Stimulated activated CD4-positive, alpha-beta T cell treated with anti-CD3 and anti-CD28 coated beads, Interleukin-1b, Interleukin-23, amount 100 ng/mL, for 24 hours (primary cell): ENCODE data around the gene HNRNPA0.

ENCODE experiments used
- DNase-seq, 4 experiments: peaks; one replicate each; pipeline ENCODE4 v3.0.0-alpha.2; 2020; ENCODE audit warnings: low read depth in 4 of 4, low spot score in 1 of 4

The HNRNPA0 gene

DNA sequence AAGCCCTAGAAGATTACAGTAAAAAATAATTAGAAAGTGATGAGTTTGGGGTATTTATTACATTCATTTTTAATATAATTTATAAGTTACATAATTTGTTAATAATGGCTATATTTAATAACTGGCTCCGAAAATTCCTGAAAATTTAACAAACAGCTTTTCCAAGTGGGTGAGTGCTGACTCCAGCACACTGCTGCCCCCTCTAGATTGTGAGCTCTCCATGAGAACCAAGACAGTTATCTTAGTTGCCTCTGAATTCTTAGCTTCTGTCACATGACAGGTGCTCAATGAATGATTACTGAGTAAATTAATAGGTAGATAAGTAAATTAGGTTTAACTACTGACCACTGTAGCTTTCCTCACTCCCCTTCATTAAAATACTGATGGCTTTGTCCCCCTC lies 26.1 kb downstream of the HNRNPA0 start:
- no peak for DNase-seq

DNA sequence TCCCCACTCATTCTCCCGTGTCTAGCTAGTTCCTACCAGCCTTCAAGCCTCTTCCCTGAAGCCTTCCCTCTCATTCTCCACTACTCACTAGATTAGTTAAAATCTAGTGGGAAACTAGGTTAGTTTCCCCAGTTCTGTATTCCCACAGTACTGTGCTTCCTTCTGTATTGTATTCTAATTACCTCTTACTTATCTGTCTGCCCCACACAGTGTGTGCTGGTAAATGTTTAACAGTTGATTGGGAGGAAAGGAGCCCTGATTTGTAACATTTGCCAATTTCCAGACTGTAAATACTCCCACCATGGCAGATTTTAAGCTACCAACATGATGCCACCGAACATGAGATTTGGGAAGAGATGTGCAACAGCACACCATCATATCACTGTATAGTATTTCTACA lies 26.5 kb downstream of the HNRNPA0 start:
- DNase-seq, result no peak

DNA sequence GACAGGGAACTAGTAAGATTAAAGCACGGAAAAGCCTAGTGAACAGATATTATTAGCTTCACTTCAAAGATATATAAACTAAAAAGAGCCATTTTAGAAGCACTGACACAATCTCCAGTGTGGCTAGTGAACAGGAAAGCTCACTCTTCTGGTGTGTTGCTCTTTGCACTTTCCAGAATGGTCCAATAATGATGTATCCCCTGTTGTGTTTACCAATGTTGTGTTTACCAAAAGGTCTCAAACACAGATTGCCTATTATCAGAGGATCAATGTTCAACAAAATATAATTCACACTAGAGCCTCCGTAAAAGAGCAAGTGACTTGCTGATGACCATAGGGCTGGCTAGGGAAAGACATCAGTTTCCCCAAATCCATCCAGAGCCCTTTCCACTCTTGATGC lies 29.9 kb downstream of the HNRNPA0 start:
- no peak for DNase-seq

DNA sequence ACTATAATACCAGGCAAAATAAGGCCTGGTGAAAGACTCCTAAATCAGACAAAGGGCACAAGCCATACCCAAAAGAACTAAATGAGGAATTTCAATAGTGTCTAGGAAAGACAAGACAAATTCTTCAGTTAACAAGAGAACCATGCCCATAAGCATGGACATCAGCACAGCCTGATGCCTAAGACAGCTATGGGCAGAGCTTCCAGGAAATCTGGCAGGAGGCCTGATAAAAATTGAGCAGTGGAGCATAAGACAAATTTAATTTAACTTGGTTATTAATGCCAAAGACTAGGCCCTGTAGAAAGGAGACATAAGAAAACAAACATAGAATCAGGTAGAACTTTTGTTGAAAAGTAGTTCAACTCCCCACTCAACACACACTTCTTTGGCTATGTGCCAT lies 35.6 kb downstream of the HNRNPA0 start:
- DNase-seq, result no peak

DNA sequence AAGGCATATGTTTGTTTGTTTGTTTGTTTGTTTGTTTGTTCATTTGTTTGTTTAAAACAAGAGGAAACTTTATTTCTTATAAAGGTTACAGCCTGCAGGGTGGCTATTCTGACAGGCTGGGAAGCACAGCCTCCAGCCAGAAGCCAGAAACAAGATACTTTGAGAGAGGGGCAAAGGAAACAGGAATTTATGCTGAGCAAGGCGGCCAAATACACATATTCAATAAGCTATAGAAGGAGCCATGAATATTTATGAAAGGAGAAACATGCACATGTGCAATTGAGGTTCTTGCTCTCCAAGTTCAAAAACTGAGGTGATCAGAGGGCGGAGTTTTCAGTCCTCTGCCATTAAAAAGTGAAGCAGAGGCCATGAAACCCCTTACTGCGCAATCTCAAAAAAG lies 37.8 kb downstream of the HNRNPA0 start:
- DNase-seq, result no peak

DNA sequence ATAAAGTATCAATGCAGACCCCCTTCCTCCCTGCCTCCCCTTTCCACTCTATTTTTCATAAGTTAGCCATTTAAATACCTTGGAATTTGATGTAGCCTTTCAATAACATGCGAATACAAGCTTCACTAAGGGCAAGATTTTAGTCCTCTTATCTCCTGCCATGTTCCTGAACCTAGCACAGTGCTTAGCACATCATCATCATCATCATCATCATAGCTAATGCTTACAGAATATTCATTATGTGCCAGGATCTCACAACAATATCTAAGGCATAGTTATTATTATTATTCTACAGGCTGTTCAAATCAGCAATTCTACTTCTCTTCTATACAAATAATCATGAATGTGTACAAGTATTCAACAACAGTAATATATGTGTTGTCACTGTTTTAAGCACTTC lies 38.7 kb downstream of the HNRNPA0 start:
- DNase-seq, result no peak

DNA sequence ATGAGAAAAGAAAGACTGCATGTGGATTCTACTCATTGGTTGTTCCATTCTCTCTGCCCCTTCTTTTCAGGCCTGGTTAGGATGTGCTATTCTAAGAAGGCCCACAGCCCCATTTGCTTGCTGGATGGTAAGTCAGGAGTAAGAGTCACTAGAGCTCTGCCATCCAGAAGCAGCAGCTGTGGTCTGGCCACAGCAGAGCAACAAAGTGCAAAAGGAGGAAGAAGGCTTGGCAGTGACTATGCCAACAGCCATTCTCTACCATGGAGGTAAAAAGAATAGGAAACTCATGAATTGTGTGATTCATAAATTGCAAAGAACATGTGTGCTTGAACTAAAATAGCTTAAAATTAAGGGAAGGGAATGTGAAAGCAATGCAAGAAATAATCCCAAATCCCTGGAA lies 39.2 kb downstream of the HNRNPA0 start:
- no peak for DNase-seq

DNA sequence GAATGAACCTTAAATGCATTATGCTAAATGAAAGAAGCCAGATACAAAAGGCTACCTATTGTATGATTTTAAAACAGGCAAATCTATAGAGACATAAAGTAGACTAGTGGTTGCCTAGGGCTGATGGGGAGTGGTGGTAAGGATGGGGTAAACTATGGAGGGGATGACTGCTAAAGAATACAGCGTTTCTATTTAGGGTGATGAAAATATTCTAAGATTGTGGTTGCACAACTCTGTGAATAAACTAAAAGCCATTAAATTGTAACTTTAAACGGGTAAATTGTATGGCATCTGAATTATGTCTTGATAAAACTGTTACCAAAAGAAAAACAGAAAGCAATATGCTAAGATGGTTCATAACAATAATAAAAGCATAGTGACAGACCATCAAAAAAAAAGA lies 39.7 kb downstream of the HNRNPA0 start:
- no peak for DNase-seq

DNA sequence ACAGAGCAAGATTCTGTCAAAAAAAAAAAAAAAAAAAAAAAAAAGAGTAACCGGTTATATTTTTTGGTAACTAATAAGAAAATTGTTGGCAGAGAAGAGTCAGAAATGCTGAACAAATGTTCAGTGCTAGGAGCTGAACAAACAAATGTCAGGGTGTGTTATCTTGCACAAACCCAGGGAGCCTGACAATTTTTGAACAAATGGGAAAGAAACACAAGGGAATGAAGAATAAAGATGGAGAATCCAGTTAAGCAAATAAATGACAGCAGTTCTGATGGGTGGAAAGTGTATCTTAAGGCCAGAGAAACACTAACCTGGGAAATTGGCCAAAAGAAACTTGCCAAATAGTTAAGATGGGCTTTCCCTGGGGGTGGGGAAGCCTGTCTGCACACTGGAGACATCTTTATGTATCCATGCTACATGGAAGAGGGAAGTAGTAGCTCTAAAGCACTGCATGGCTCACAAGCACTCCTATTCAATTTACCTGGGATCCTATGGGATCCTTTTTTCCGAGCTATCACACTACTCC lies 42.0 kb downstream of the HNRNPA0 start:
- DNase-seq, result no peak

DNA sequence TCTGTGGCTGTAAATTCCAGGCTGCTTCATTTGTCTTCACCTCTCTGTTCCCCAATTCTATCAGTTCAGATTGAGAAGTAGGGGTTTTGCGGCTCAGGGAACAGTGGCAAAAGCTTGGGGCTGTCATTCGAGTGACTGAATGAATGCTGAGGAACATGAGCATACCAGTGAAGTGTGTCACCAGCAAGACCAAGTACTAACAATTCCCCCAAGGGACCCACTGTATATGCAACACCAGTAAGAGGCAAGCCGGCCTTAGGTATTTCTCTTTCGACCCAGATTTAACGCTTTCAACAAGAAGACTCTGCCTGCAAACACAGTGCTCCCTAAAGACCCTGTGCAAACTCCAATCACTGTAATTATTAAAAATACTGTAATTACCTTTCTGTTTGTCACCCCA lies 44.1 kb downstream of the HNRNPA0 start:
- no peak for DNase-seq

DNA sequence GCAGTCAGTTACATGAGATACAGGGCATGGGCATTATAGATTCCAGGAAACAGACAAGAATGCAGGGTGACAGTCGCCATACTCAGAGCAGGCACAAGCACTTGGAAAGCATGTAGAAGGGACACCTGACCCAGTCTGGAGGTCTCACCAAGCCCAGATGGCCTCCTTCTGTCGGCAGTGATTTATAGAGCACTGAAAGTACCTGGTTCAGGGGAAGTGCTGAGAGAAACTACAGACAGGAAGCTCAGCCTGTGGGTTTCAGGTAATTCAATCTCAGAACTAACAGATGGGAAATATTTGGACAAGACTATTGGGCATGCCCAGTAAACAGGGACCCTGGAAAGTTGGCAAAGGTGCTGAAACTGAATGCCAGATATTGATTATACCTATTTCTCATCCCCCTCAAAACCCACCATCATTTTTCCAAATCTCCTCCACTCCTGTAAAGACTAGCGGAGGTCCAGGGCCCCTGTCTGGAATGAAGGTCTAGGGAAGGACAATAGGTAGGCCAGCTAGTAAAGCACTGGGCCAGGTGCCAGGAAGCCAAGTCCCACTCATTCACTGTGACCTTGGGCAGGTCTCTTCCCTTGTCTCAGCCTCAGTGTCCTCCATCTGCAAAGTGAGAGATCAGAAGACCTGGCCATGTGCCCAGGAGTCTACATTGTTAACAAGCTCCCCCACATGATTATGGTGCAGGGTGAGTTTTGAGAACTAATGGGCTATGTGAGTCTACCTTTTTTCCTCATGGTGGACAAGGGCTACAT lies 45.2 kb downstream of the HNRNPA0 start:
- DNase-seq, result no peak

DNA sequence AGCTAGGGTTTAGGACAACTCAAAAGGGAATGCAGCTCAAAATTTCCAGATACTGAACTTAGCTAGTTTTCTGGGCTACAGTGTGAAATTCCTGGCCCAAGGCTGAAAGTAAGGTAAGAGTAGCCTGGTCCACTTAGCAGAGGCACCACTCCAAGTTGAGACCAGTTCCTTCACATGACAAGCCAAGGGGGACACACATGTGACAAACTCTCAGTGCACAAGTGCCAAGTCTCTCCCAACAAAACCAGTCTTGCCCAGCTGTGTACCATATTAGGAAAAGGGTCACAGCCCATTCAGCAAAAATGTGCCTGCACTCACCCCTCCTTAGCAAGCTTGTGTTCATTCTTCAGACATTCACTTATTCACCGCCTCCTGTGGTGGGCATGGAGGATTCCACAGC lies 46.1 kb downstream of the HNRNPA0 start:
- no peak for DNase-seq

DNA sequence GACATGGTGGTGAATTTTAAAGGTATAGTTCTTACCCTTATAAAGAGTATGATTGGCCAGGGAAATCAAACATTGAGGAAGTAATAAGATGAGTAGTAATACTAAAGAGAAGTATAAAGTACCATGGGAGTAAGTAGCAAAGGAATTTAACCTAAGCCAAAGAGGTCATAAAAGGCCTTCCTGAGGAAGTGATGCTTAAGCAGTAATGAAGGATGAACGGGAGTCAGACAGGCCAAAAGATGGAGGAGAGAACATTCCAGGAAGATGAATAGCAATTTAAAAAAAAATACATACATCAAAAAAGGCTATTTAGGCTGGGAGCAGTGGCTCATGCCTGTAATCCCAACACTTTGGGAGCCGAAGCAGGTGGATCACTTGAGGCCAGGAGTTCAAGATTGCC lies 47.3 kb downstream of the HNRNPA0 start:
- DNase-seq, result no peak

DNA sequence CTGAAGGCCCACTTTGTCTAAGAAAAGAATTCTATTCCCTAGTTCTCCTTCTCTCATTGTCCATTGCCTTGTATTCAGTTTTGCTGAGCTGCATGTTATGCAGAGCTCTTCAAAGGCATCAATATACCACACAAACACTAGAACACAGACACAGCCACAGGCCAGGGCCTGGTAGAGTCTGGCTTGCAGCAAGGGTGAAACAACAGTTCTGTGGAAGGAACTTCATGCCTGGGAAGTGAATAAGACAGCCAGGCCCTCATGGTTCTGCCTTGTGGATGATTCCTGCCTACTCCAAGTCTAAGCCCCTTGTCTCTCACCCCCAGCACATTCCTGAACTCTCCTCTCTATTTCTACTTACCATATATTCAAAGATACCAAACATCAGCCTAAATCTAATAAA lies 49.1 kb downstream of the HNRNPA0 start:
- DNase-seq, result no peak

DNA sequence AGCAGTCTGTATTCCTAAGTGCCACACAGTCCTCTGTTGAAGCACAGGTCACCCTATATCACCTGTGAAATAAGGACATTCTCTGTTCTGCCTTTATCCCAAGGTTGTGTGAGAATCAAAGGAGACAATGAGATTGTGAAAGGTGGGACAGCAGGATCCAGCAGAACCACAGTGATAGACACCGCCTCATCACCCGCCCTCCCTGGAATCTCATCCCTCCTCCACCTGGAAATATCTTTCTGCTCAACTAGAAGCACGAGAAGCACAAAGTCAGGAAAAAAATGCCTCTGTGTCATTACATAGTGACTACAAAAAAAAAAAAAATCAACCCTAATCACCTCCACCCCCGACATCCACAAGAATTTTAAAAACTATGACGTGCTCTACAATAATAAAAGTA lies 50.6 kb downstream of the HNRNPA0 start:
- no peak for DNase-seq

DNA sequence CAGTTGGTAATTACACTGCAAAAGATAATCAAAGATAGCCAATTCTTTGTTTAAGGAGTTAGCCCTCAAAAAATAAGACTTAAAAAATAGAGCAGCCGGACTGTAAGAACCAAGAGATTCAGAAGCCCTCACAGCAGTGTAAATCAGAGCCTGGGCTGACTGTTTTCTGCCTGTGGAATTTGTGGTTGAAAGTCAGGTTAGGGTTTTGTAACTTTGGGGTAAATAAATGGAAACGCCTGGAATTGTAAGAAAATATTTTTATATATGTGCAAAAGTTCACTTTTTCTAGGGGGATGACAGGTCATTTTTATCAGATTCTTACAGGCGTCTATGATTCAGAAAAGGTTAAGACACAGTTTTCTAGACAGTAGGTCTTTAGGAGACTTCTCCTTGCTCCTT lies 53.9 kb downstream of the HNRNPA0 start:
- no peak for DNase-seq

DNA sequence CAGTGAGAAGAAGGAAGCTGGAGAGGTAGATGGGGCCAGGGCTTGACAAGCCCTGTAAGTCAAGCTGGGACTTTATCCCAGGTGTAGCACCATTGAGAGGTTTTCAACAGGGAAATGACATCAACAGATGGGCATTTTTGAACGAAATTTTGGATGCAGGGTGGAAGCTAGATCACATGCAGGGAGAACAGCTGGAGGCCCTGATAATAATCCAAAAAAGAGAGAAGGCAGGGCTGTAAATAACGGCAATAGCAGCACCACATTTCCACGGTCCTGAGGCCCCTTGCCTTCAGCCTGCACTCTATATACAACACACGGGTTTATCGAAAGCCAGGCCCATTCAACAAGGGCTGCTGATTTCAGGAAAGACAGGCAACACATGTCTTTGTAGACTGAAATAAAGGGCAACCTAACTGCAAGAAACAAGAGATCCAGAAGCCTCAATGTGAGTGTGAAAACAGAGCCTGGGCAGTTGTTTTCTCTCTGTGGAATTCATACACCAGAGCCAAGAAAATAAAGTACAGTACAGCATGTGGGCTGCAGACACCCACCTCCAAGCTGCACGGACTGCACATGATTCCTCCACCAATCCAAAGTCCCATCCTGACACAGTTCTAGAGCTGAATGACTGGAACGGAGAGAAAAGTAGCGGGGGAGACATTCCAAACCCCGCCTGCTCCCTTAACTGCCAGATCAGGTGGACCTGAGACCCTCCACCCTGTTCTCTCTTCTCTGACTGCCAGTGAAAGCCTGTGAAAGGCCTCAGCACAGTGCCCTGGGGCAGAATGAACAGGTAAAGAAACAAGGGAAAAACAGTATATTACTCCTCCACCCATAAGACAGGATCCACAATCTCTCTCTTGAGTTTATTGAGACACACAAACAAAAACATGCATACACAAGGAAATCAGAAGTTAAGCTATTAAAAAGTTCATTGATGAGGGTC lies 54.6 kb downstream of the HNRNPA0 start:
- no peak for DNase-seq

DNA sequence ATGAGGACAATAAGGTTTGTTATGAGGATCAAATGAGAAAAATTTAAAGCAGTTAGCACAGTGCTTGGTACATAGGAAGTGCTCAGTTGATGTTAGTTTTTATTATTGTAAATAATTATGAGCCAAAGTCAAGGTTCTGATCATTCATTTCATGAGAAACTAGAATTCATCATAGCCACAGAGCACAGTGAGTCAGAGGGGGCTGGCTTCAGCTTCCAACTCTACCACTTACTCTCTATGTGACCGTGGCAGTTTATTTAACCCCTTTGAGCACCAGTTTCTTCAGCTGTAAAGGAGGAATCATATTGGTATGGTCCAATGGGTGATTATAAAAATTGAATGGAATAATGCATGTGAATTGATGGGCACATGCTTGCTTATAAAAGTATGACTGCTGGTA lies 57.7 kb downstream of the HNRNPA0 start:
- peak in 2 of 4 experiments; percentile 18 to 48 for DNase-seq

DNA sequence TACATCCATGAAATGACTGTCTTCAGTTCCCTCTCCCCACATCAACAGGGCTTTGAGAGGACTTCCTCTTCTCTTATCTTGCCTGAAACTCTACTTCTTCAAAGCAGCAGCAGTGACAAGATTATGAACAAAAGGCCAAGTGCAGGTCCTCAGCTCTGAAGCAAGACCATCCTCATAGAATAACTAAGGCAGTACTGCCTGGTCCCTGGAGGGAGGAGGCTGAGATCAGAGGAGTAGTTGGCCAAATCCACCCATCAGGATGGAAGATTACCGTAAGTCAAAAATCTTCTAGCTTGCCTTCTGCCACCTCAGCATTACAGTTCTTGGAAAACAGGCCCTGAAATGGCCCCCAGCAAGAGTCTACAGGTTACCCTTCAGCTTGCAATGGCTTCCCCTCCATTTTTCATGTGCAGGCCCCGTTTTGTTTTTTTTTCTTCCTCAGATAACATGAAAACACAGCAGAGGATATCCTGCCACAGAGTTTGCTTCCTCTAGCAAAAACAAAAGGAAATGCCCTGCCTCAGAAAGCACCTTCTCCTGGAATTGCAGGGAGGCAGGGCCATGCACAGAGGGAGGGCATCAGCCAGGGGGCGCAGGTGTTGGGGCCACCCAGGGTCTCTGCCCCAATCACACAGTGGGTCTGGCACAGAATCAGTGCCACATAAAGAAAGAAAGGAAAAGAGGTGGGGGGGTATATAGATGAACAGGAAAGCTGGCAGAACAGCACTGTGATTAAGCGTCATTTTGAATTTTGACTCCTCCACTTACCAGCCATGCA lies 58.3 kb downstream of the HNRNPA0 start:
- DNase-seq, result no peak
